Endothelial cell (in vitro differentiated cells): ENCODE data around the gene SVBP. TPM values are rescaled to one million over a fixed set of nuclear protein-coding genes. Genes with fewer than 3 reads are reported as not detected.

Experiments
- DNase-seq: peaks from one replicate; pipeline ENCODE4 v3.0.0; 2021; ENCODE audit warnings: low spot score
- H3K27ac Mint-ChIP-seq: one replicate; pipeline ENCODE4 v1.8.0; 2021; ENCODE audit warnings: mixed read lengths, inconsistent platforms; ENCODE audit not compliant: unreplicated experiment
- H3K27me3 Mint-ChIP-seq: one replicate; pipeline ENCODE4 v1.8.0; 2021; ENCODE audit warnings: mild to moderate bottlenecking, moderate library complexity, mixed read lengths, inconsistent platforms; ENCODE audit not compliant: unreplicated experiment
- H3K36me3 Mint-ChIP-seq: one replicate; pipeline ENCODE4 v1.8.0; 2021; ENCODE audit warnings: mild to moderate bottlenecking, low read depth, mixed read lengths, inconsistent platforms; ENCODE audit not compliant: unreplicated experiment
- H3K4me1 Mint-ChIP-seq: one replicate; pipeline ENCODE4 v1.8.0; 2021; ENCODE audit warnings: mild to moderate bottlenecking, mixed read lengths, inconsistent platforms; ENCODE audit not compliant: unreplicated experiment
- H3K4me3 Mint-ChIP-seq: one replicate; pipeline ENCODE4 v1.8.0; 2021; ENCODE audit warnings: mild to moderate bottlenecking, mixed read lengths, inconsistent platforms; ENCODE audit not compliant: unreplicated experiment
- H3K9me3 Mint-ChIP-seq: one replicate; pipeline ENCODE4 v1.8.0; 2021; ENCODE audit warnings: mixed read lengths, inconsistent platforms; ENCODE audit not compliant: unreplicated experiment
- total RNA-seq: library from RNA; stranded (reverse); fragmentation: NEBNext Ultra II Directional; extraction: Animal tissue kit (Norgen Biotek cat#: 25700); gene quantifications from one replicate; pipeline ENCODE4 v1.2.1, GENCODE V29; 2021; ENCODE audit not compliant: unreplicated experiment
- TF ChIP-seq, protein P1 (sequence below): fragments of 200-600 bp; sonication (generic); IDR thresholded peaks from one replicate; pipeline ENCODE4 v1.5.0; 2021; ENCODE audit warnings: antibody characterized with exemption; ENCODE audit not compliant: unreplicated experiment

SVBP gene
- total RNA-seq, 1 donor from 2014 or later: 55.1 TPM

DNA sequence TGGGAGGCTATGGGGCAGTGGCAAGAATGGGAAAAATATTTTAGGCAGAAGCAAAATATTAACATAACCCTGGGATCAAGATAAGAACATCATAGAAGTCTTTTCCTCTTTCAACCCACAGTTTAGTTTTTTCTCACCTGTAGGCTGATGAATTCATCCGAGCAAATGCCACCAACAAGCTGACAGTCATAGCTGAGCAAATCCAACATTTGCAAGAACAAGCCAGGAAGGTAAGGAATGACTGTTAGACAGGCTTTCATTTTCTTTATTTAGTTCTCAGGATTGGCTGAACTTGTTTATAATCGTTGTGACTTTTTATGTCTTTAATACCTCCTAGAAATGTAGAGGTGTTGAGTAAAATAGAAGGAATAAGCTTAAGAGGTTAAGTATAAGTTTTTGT is 43.8 kb downstream of the SVBP start:
- TF ChIP-seq, protein P1, sequence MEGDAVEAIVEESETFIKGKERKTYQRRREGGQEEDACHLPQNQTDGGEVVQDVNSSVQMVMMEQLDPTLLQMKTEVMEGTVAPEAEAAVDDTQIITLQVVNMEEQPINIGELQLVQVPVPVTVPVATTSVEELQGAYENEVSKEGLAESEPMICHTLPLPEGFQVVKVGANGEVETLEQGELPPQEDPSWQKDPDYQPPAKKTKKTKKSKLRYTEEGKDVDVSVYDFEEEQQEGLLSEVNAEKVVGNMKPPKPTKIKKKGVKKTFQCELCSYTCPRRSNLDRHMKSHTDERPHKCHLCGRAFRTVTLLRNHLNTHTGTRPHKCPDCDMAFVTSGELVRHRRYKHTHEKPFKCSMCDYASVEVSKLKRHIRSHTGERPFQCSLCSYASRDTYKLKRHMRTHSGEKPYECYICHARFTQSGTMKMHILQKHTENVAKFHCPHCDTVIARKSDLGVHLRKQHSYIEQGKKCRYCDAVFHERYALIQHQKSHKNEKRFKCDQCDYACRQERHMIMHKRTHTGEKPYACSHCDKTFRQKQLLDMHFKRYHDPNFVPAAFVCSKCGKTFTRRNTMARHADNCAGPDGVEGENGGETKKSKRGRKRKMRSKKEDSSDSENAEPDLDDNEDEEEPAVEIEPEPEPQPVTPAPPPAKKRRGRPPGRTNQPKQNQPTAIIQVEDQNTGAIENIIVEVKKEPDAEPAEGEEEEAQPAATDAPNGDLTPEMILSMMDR: no peak
- H3K27ac Mint-ChIP-seq: peak overlapping the region; percentile 2
- no peak for DNase-seq
- peaks cover 1% of the 10 kb centered on the region for H3K27me3 Mint-ChIP-seq
- H3K9me3 Mint-ChIP-seq: no peaks in the 10 kb centered on the region
- H3K36me3 Mint-ChIP-seq: peaks cover 31% of the 10 kb centered on the region
- H3K4me3 Mint-ChIP-seq: peak overlapping the region; percentile 57
- peaks cover 4% of the 10 kb centered on the region for H3K4me1 Mint-ChIP-seq

DNA sequence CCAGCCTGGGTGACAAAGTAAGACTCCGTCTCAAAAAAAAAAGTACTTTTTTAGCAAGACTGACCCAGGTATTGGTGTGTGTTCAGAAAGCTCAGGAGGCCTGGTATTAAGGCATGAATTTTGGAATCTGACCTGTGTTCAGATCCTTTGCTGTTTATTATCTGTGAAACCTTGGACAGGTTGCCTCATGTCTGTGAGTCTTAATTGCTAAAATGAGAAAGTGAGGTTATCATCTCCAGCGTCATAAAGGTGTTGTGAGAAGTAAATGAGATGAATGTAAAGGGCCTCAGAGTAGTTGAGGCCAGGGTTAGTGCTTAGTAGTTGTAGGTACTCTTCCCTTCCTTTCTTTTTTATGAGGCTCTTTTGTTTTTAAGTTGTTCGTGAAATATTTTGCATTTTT is 47.4 kb downstream of the SVBP start:
- Mint-ChIP-seq H3K27ac (no peak overlapping the region), H3K27me3 (peaks cover 3% of the 10 kb centered on the region), H3K4me3 (no peak overlapping the region), H3K36me3 (peaks cover 16% of the 10 kb centered on the region), H3K9me3 (no peaks in the 10 kb centered on the region), H3K4me1 (peaks cover 10% of the 10 kb centered on the region)
- no peak for DNase-seq
- TF ChIP-seq, protein P1: no peak

DNA sequence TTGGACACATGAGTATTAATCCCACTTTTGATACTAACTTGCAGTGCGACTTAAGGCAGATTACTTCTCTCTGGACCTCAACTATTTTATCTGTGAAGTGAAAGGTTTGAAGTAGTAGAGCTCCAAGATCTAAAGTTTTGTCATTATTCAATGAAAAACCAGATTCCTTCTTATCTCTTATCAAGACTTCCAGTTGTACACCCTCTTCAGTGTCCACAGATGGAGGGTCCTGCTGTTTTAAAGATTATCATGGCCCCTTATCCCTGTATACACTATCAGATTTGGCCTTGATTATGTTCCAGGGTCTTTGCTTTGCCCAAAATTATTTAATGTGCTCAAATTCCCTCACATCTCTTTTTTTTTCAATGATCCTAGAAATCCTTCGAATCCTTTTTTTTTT is 49.0 kb downstream of the SVBP start:
- H3K9me3 Mint-ChIP-seq: no peaks in the 10 kb centered on the region

DNA sequence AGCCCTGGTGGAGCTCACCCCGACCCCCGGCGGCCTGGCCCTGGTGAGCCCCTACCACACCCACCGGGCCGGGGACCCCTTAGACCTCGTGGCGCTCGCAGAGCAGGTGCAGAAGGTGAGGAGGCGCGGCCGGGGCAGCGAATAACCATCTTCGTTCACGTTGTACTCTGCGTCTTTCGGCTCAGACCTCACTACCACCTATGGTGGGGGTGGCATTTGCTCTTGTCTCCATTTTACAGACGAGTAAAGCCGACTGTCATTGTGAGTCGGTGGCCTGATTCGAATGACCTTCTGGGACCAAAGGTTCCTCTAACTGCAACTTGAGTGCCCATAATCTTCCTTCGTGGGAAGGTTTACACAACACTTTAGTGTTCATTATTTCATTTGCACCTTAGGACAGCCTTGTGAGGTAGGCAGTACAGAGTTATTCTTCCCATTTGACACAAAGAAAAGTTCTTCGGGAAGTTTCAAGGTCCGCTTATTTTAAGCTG is 49.6 kb downstream of the SVBP start:
- Mint-ChIP-seq H3K4me1 (peaks cover 13% of the 10 kb centered on the region), H3K4me3 (peak overlapping the region; percentile 95), H3K36me3 (peaks cover 8% of the 10 kb centered on the region), H3K27ac (peak overlapping the region; percentile 70), H3K9me3 (no peaks in the 10 kb centered on the region), H3K27me3 (peaks cover 5% of the 10 kb centered on the region)
- TF ChIP-seq, protein P1: no peak
- no peak for DNase-seq

More for the DNA sequence above, 49.0 kb downstream of the SVBP start:
- Mint-ChIP-seq H3K36me3 (peaks cover 11% of the 10 kb centered on the region), H3K27me3 (peaks cover 5% of the 10 kb centered on the region), H3K27ac (no peak overlapping the region), H3K4me1 (peaks cover 10% of the 10 kb centered on the region), H3K4me3 (peak overlapping the region; percentile 95)
- TF ChIP-seq, protein P1: no peak
- DNase-seq: no peak

DNA sequence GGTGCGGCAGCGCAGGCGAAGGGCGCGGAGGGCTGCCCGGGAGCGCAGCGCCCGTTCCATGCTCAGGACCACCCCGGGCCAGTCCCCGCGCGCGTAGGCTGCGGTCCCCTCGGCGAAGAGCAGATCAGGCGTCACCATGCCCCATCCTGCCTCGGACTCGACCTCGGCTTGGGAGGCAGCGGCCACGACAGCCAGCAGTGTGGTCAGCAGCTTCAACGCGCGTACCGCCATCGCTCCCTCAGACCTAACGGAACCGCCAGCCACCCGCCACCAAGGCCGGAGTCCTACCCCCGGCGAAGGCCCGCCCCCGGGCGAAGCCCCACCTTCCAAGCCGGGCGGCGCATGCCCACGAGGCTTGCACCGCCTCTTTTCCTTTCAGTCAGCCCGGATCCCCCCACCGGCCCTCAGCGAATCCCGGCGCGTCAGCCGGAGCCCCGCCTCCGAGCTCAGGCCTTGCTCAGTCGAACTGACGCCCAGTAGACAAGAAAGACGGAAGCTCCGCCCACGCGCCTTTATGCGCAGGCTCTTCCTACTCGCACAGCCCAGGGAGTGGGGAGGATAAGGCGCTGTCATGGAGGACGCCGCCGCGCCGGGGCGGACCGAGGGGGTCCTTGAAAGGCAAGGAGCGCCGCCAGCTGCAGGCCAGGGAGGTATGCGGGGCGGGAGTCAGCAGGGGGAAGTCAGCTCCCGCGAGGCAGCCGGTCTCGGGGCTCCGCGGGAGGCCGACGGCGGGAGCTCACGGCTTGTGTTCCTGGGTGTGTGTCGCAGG is 50.3 kb downstream of the SVBP start, which contains the start of the genes C1orf50 and P3H1:
TSS of gene C1orf50 (plus strand) at position 509 of the 769 bp plus-strand sequence. CDS start at position 572, 63 bp downstream.
TSS of gene P3H1 (minus strand) at position 288 of the 769 bp plus-strand sequence. CDS start at position 231, 57 bp downstream.
- peak within 1 kb of the TSS; percentile 70 for H3K27ac Mint-ChIP-seq
- H3K9me3 Mint-ChIP-seq: no peaks in the 10 kb centered on the region
- peak within 1 kb of the TSS; percentile 95 for H3K4me3 Mint-ChIP-seq
- TF ChIP-seq, protein P1: no peak
- H3K4me1 Mint-ChIP-seq: peaks cover 17% of the 10 kb centered on the region
- peak; percentile 99 for DNase-seq
- H3K27me3 Mint-ChIP-seq: peaks cover 5% of the 10 kb centered on the region
- peaks cover 8% of the 10 kb centered on the region for H3K36me3 Mint-ChIP-seq
